ENCODE data around the gene UMAD1.

DNA sequence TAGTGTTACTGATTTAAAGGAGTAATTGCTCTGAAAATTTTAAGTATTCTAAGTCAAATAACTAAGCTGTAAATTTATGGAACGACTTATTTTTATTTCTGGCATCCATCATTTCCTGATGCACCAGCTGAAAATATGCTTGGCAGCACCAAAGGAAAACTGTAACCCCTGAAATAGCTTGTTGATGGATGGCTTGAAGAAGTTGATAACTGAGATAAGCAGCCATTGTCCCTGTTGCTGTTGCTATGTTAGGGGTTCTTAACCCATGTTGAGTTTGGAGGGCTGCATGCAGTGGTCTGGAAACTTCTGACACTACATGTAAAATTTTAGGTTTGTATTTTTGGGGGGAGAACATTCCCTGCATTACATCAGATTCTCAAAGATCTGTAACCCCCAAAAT lies 47.2 kb downstream of the UMAD1 start:
- TF ChIP-seq, protein P1, sequence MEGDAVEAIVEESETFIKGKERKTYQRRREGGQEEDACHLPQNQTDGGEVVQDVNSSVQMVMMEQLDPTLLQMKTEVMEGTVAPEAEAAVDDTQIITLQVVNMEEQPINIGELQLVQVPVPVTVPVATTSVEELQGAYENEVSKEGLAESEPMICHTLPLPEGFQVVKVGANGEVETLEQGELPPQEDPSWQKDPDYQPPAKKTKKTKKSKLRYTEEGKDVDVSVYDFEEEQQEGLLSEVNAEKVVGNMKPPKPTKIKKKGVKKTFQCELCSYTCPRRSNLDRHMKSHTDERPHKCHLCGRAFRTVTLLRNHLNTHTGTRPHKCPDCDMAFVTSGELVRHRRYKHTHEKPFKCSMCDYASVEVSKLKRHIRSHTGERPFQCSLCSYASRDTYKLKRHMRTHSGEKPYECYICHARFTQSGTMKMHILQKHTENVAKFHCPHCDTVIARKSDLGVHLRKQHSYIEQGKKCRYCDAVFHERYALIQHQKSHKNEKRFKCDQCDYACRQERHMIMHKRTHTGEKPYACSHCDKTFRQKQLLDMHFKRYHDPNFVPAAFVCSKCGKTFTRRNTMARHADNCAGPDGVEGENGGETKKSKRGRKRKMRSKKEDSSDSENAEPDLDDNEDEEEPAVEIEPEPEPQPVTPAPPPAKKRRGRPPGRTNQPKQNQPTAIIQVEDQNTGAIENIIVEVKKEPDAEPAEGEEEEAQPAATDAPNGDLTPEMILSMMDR (IDR thresholded peaks at IDR 0.05 in 8 of 11, conservative IDR thresholded peaks at IDR 0.05 in 3 of 11), result no peak
- TF ChIP-seq POLR2AphosphoS5 (IDR thresholded peaks at IDR 0.05), result no peak
